Left hindlimb (tissue), 1 donor: ENCODE data around the gene TMEM243.
"Not testable (repeated sequence)": the region's sequence is repeated elsewhere in the genome, so short reads cannot be mapped to it uniquely, and the experiment has no call there.

Experiments
- DNase-seq: peaks from one replicate; pipeline ENCODE4 v3.0.0-alpha.2; 2018

TMEM243 gene

DNA sequence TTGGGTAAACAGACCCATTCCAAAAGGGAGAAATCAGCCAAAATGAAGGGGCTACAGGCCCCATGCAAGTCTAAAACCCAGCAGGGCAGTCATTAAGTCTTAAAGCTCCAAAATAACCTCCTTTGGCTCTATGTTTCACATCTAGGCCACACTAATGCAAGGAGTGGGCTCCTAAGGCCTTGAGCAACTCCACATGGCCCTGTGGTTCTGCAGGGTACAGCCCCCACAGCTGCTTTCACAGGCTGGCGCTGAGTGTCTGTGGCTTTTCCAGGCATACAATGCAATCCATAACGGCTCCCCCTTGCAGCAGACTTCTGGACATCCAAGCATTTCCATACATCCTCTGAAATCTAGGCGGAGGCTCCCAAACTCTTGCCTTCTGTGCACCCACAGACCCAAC is 9.0 kb downstream of the TMEM243 start:
- no peak for DNase-seq

DNA sequence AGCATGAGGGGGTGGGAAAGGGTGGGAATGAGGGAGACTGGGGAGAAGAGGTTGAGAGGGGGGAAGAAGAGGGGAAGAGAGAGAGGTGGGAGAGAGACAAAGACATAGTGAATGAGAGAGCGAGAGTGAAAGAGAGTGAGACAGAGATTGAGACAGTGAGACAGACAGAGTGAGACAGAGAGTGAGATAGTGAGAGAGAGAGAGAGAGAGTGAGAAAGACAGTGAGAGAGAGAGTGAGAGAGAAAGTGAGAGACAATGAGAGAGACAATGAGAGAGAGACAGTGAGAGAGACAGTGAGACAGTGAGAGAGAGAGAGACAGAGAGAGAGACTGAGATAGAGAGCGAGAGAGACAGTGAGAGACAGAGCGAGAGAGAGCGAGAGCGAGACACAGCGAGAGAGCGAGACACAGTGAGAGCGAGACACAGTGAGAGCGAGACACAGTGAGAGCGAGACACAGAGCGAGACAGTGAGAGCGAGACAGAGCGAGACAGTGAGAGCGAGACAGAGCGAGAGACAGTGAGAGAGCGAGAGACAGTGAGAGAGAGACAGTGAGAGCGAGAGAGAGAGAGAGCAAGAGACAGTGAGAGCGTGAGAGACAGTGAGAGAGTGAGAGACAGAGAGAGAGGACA is 10.1 kb downstream of the TMEM243 start:
- no peak for DNase-seq

DNA sequence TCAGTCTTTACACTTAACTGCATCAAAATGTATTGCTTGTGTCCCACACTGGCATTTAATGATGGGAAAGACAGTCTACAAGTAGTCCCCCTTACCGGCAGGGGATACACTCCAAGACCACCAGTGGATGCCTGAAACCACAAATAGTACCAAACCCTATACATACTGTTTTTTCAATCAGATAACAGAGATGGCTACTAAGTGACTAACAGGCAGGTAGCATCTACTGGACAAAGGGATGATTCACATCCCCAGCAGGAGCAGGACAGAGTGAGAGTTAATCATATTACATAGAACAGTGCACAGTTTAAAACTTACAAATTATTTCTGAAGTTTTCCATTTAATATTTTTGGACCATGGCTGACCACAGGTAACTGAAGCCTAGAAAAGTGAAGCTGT is 13.2 kb downstream of the TMEM243 start:
- no peak for DNase-seq

DNA sequence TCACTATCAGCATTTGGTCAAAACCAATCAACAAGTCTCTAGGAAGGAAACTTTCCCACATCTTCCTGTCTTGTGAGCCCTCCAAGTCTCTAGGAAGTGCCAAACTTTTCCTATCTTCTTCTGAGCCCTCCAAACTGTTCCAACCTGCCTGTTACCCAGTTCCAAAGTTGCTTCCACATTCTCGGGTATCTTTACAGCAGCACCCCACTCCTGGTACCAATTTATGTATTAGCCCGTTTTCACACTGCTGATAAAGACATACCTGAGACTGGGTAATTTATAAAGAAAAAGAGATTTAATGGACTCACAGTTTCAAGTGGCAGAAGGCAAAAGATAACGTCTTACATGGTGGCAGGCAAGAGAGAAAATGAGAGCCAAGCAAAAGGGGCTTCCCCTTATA is 13.8 kb downstream of the TMEM243 start:
- not testable (repeated sequence) for DNase-seq

DNA sequence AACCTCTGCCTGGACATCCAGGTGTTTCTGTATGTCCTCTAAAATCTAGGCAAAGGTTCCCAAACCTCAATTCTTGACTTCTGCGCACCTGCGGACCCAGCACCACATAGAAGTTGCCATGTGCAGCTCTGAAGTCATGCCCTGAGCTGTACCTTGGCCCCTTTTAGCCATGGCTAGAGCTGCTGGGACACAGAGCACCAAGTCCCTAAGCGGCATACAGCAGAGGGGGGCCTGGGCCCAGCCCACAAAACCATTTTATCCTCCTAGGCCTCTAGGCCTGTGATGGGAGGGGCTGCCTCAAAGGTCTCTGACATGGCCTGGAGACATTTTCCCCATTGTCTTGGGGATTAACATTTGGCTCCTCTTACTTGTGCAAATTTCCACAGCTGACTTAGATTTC is 14.6 kb downstream of the TMEM243 start:
- no peak for DNase-seq

DNA sequence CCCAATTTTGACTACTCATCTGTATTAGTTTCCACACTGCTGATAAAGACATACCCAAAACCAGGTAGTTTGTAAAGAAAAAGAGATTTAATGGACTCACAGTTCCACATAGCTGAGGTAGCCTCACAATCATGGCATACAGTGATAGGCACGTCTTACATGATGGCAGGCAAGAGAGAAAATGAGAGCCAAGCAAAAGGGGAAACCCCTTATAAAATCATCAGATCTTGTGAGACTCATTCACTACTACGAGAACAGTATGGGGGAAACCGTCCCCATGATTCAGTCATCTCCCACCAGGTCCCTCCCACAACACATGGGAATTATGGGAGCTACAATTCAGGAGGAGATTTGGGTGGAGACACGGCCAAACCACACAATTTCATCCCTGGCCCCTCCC is 15.6 kb downstream of the TMEM243 start:
- not testable (repeated sequence) for DNase-seq

DNA sequence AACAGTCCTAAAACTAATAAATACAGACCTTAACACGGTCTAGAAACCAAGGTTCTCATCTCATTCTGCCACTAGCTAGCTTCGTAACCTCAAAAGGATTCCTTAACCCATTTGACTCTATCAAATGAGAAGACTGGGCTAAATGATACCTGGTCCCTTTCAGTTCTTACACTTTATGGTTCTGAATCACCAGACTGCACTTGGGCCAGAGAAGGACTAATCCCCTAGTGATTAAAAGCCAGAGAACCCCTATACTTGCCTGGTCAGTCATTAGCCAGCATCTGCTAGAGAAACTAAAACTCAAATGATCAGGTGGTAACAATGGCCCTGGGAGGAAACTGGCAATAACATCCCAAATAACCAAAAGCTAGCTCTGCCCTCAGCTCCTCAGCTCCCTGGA is 16.8 kb downstream of the TMEM243 start:
- no peak for DNase-seq

DNA sequence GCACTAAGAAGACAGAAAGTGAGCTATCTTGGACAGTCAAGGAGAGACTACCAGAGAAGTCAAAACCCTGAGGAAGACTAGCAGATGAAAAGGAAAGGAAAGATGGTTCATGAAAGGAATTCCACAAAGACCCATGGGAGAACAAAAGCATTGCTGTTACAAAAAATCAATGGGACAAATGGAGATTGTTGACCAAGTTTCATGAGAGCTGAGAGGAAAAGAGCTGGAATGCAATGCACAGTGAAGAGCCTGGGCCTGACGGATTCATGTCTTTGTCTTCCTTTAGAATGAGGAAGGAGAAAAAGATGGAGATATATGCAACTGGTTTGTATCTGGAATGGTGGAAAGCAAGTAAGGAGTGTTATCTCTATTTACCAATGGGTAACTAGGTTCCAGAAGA is 17.3 kb downstream of the TMEM243 start:
- no peak for DNase-seq

DNA sequence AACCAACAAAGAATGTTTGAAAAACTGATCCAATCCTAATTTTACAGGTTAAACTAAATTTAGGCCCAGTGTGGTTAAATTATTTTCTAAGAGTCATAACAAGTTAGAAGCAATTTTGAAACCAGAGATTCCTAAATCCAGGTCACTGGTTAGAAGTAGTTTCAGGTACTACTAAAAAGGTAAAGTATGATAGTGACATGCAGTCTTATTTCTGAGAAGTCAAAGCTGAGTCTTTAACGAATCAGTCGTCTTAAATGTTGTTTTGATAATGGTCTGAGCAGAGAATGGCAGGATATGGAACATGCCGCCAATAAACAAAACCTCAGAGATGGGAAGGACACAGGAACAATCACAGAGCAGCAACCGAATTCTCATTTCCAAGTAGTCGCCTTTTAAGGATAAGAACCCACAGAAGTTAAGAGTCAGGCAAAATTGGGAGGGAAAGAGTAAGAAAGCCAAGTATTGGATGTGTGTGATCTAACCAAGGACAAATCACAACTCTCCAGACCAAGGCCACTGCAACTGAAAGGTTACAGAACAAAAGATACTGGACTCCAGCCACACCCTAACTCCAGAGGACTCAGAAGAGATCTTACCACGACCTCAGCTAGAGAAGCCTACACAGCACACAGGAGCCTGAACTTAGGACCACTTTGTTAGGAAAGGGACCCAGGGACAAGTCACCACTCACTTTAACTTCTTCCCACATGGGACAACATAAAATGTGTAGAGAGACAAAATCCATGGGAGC is 19.7 kb downstream of the TMEM243 start:
- no peak for DNase-seq

DNA sequence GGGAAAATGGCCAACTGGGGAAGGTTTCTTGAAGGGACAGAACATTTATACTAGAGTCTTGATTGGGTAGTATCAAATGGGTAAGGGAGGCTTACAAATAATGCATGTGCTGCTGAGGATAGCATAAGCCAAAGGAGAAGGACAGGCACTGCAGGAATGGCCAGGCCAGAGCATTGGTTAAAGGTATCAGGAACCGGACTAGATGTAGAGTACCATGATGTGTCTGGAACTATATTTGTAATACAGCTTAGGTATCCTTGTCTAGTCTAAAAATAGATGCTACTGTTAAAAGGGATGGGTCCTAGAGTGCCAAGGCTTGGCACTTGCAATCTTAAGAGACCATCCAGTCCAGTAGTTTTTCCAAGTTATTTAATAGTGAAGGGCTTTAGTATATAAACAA is 20.3 kb downstream of the TMEM243 start:
- no peak for DNase-seq

DNA sequence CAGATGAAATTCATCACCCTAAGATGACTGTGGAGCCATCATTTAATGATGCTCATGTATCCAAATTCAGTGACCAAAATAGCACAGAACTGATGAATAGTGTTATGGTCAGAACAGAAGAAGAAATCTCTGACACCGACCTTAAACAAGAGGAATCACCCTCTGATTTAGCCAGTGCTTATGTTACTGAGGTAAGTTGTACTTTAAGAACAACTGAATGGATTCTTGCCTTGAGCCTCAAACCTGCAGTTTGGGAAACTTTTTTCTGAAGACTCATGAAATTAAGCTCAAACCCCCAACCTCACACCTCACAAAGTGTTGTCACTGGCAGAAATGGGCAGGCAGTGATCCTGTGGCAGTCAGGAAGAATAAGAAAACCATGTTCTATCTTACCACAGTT is 25.6 kb downstream of the TMEM243 start:
- DNase-seq, result no peak

DNA sequence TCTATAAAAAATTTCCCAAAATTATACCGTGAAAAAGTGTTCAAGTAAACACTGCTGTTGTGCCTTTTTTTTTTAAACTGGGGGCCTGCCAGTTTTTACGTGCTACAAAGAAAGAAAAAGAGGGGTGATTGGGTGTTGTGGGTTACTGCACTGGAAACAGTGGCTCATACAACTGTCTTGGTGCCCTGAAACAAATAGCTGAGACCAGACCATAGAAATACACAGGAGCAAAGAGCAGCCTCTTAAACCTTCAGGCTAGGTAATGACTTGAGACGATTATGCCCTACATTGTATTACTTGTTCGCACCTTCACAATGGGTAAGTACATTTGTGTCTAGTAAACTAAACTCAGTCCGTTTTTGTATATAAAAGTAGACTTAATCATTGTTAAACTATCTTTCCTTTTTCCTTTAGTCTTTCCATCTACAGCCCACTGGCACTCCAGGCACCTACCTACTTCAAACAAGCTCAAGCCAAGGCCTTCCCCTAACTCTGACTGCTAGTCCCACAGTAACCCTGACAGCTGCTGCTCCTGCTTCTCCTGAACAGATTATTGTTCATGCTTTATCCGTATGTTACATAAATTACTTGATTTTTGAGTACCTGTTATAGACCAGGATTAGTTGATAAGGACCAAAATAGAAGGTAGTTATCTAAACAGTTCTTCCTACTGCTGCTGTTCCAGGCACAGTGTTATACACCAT is 26.6 kb downstream of the TMEM243 start:
- no peak for DNase-seq

DNA sequence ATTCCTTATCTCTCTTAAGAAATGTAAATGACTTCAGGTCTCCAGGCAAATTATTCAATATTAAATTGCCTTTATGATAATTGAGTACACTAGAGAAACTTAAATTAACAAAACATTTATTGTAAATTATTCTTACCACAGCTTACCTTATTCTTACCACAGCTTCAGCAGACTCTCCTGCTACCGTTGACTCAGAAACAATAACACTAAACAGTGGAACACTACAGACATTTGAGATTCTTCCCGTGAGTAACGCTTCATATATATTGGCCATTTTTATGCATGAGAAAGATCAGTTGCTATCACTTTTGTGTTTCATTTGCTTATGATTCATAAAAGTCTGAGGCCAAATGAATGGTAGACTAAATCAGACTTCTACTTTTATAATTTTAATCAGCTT is 28.7 kb downstream of the TMEM243 start:
- DNase-seq, result no peak

DNA sequence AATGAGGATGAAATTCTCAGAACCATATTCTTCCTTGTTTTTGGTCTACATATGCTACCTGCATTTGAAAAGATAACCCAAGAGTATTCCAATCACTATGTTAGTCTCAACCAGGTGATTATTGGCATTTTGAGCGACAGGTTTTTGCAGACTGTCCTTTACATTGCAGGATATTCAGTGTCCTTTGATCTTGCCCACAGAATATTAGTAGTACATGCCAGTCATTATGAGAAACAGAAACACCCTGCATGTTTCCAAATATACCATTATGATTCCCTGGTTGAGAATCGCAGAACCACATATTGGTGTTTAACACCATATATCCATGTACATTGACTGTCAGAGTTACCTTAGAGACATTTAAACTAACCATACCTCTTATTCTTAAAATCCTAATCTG is 30.6 kb downstream of the TMEM243 start:
- DNase-seq, result no peak

DNA sequence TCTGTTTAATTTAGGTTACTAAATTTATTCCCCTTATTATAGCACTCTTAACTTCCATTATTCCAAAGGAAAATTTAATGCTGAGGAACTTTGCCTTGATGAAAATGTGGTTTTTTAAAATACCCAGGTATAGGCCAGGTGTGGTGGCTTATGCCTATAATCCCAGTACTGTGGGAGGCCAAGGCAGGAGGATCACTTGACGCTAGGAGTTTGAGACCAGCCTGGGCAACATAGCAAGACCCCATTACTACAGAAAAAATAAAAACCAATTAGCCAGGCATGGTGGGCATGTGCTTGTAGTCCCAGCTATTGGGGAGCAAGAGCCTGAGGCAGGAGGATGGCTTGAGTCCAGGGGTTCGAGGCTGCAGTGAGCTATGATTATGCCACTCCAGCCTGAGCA is 32.4 kb downstream of the TMEM243 start:
- DNase-seq, result no peak

DNA sequence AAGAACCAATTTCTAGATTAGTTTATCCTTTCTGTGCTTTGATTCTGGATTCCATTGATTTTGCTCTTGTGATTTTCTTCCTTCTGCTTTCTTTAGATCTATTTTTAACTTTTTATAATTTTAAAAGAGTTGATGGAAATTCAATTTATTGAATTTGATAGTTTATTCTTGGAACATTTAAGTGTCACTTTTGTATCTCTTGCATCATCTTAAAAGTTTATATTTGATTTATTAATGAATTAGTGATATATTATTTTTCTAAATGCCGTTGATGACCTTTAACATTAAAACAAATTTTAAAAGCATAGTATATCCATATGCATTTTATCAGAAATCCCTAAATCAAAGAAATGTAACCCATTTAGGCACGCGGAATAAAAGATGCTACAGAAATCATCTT is 40.4 kb downstream of the TMEM243 start:
- no peak for DNase-seq

DNA sequence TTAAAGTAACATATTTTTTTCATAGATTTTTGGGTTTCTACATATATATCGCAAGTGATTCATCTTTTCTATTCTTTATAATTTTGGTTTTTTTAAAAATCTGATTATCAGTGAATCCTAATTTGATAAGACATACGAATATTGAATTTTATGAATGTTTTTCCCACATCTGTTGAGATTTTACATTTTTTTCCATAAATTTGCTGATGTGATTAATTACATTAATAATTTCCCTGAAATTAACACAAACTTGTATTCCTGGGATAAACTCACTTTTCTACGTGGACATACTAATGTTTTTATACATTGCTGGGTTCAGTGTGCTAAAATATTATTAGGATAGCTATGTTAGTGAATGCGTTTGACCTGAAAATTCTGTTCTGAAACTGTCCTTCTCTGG is 41.2 kb downstream of the TMEM243 start:
- no peak for DNase-seq

DNA sequence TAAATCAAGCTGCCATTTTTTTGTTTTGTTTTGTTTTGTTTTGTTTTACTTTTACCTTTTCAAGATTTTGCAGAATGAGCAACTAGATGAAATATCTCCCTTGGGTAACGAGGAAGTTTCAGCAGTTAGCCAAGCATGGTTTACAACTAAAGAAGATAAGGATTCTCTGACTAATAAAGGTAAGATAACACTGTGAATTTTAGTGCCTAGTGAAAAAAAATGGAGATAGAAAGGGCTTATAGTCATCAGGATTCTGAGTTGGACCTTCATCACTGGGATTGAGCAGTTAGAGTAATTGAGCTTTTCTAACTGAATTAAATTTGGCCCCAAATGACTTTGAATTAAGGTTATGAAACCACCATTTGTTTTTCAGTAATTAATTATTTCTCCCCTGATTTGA is 46.1 kb downstream of the TMEM243 start:
- no peak for DNase-seq

DNA sequence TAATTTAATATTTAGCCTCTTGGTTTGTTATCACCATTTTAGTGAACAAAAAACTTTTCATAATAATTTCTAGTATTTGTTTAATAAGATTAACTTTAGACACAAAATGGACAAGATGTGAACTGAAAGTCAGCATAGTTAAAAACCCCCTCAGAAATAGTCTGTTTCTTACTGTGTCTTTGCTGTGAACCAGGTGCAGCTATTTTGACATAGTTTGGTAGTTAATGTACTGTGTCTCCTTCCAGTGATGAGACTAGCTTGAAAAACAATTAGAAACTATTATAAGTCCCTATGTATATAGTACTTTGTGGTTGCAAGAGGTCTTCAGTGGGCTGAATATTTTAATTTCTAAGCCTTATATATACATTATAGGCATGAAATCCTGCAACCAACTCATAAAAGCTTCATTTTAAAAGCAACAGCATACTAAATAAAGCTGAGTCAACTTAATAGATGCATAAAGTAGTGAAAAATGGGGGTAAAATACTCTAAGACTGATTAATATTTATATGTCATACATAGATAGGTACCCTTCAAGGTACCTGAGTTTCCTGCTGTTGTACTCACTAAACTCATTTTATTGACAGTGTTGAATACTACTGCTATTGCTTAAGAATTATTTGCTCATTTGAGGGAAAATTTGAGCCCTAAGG is 48.1 kb downstream of the TMEM243 start:
- DNase-seq, result no peak

DNA sequence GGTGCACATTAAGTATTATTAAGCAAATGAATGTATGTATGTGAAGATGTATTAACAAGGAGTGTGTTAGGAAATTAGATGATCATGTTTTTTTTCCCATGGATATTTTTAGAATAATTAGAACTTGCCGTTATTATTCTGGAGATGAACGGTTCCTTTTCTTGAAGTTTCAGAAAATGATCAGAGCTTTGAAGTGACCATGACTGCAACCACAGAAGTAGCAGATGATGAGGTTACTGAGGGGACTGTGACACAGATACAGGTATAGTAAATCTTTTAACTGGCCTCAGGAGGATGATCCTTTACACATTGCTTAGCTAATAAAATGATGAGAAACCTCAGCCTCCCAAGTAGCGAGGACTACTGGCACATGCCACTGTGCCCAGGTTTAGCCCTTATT is 48.7 kb downstream of the TMEM243 start:
- DNase-seq, result no peak

DNA sequence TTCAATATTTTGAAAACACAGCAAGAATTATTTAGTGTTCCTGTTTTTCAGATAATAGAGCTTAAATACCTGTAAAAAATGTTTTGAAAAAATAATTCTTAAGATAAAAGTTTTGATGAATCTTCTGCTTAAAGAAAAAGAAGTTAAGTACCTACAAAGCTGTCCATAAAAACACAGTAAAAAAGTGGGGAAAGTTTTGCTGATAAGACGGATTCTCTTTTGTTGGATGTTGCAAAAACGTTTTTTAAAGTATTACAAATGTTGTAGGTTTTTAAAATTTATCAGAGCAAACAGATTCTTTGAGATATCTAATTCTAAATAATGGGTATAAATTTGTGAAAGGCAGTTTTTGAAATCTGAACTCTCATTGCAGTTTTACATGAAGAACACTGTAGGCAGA is 55.1 kb downstream of the TMEM243 start:
- no peak for DNase-seq

DNA sequence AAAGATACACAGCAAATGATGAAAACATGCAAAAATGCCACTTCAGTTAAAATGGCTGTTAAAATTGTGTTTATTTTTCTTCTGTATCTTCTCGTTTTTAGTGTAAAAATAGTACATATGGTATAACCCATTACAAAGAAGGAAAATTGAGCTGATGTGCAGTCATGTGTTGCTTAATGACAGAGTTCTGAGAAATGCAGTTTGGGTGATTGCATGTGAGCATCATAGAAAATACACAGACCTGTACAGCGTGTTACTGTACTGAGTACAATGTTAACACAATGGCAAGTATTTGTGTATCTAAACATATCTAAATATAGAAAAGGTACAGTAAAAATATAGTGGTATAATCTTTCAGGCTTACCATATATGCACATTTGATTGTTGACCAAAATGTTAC is 60.0 kb downstream of the TMEM243 start:
- no peak for DNase-seq

DNA sequence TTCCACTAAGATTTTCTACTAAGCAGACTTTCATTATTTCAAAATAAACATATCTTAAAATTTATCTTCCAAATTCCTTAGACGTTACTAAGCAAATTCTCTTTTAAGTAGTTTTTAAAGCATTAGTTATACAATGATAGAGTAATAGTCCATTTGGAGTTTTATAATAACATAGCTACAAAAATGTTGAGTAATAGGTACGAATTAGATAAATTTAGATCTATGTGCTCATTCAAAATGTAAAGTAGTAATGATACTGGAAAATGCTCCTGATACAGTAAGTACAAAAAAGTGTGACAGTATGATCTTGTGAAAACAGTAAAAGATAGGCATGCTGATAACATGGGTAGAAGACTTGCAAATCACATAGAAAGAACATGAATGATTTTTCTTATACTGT is 62.8 kb downstream of the TMEM243 start:
- no peak for DNase-seq

DNA sequence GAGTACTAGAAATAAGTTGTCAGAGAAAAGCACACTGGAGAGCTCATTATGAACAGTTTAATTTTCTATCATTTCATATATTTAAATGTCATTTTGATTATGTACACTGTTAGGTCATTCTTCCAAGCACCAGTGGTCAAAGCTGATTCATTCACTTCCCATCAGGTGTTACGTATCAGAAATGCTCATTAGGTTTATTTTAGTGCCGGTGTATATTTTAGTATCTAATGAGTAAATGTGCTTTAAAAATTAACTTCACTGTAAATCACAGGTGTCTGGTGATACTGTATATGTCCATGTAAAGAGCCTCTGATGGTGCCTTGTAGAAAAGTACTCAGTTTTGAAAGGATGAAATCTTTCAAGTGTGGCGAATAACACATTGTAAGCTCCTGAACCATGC is 63.7 kb downstream of the TMEM243 start:
- DNase-seq, result no peak
